Fibroblast of the aortic adventitia (primary cell): ENCODE results near the gene NAV2. TPM values are rescaled to one million over a fixed set of nuclear protein-coding genes. Genes with fewer than 3 reads are reported as not detected.

Experiments used
- DNase-seq: peaks from one replicate; pipeline ENCODE4 v3.0.0-alpha.2; 2010; ENCODE audit warnings: low read depth
- H3K4me3 ChIP-seq: 2 replicates; pipeline ENCODE4 v1.5.1; 2011; ENCODE audit warnings: low read depth, mild to moderate bottlenecking, control low read depth, low read length, moderate library complexity
- total RNA-seq: library from RNA; depleted of rRNA; stranded (reverse); fragments of >200 nt; gene quantifications from 2 replicates; pipeline ENCODE4 v1.2.3, GENCODE V29; 2012; ENCODE audit warnings: low replicate concordance
- TF ChIP-seq, protein P1 (sequence below): IDR thresholded peaks from 2 replicates; pipeline ENCODE4 v1.5.1; 2011; ENCODE audit warnings: mild to moderate bottlenecking, low read length, control low read depth, inconsistent platforms; ENCODE audit not compliant: insufficient read depth

NAV2 gene
- total RNA-seq, 1 donor, result 44.6 TPM

DNA sequence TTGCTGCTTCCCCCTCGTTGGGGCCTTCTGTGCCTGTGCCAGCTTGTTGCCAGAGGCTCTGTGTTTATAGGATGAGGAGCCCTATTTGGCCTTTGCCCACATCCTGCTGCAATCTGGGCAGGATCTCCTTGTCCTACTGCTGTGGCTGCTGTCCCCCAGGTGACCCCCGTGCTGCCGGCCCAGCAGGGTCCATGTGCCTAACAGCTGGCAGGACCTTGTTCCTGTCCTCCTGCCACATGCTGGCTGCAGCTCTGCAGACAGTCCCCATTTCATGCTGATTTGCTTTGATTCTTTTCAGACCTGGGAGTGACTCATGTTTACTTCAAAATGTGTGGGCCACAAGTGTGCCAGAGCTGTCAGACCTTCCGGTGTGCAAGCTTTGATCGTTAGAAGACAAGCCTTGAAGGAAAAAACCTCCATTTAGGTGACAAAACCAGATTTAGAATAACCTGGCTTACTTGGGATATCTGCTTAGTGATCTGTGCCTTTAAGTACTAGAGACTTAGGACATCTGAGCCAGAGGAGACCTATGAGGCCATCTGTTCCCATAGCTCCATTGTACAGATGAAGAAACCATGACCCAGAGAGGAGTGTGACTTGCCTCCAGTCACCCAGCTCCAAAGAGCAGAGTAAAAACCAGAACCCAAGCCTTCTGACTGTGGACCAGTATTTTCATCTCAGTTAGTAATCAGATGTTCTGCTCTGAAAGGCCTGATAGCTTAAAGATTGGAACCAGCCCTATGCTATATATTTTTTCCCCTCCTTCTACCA is 11.1 kb downstream of the NAV2 start:
- DNase-seq, result no peak
- H3K4me3 ChIP-seq, result no peak overlapping the region
- TF ChIP-seq, protein P1, sequence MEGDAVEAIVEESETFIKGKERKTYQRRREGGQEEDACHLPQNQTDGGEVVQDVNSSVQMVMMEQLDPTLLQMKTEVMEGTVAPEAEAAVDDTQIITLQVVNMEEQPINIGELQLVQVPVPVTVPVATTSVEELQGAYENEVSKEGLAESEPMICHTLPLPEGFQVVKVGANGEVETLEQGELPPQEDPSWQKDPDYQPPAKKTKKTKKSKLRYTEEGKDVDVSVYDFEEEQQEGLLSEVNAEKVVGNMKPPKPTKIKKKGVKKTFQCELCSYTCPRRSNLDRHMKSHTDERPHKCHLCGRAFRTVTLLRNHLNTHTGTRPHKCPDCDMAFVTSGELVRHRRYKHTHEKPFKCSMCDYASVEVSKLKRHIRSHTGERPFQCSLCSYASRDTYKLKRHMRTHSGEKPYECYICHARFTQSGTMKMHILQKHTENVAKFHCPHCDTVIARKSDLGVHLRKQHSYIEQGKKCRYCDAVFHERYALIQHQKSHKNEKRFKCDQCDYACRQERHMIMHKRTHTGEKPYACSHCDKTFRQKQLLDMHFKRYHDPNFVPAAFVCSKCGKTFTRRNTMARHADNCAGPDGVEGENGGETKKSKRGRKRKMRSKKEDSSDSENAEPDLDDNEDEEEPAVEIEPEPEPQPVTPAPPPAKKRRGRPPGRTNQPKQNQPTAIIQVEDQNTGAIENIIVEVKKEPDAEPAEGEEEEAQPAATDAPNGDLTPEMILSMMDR, result no peak

DNA sequence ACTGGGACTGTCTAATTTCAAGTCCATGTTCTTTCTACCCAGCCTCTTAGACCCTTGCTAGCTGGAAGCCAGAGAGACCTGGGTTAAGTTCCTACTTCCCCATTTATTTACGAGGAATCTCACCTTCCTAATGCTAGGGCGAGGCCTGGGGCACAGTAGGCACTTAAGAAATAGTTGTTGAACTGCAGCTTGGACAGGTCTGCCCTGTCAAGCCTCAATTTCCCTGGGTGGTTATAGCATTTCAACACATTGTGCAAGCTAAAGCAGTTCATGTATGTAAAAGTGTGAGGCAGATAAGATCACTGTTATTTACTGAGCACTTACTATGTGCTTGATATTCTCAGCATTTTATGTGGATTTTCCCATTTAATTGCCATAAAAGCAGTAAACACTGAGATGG is 12.1 kb downstream of the NAV2 start:
- DNase-seq, result no peak
- H3K4me3 ChIP-seq, result no peak overlapping the region
- TF ChIP-seq, protein P1, result no peak

DNA sequence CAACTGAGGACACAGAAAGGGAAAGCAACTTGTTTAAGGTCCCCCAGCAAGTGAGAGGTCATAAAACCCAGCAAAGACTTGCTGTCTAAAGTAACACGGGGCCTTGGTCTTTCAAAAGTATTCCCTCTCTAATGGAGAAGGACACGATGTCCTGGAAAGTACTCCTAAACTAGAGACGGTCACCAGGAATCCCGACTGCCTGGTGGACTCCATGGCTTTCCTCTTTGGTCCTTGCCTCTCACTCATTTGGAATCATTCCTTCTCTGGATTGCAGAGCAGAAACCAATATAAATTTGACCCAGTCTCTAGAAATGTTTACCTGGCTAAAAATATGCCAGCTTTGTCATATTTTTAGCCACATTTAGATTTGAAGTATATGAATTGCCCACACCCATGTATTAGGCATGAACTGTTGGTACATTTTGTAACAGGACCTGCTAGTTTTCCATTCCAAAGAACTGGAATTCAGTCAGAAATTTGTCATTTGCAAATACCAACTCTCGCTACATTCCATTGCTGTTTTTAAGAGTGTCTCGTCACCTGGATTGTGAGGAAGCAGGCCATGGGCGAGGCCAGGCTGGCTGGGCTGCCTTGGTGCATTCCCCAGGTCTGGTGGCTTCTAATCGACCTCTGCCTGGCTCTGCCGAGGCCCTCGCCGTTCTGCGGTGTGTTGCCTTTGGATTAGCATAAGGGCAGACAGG is 12.9 kb downstream of the NAV2 start:
- TF ChIP-seq, protein P1, result no peak
- no peak for DNase-seq
- no peak overlapping the region for H3K4me3 ChIP-seq

DNA sequence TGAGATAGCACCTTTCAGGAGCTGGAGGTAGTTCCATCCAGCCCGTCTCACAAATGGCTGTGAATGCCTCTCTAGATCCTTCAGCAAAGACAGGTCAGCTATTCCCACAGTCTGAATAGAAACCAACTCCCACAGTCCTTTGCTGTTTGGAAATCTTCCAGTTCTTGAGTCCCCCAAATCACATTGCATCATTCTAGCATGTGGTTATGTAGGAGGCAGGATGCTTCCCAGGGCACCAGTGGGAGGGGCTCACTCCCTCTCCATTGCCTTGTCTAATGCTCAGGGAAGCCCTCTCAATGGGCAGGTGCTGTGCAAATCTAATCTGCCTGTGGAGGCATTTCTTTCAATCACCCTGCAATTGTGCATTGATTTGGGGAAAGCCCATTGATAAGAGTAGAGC is 14.6 kb downstream of the NAV2 start:
- TF ChIP-seq, protein P1, result no peak
- H3K4me3 ChIP-seq, result no peak overlapping the region
- peak; percentile 58 for DNase-seq

DNA sequence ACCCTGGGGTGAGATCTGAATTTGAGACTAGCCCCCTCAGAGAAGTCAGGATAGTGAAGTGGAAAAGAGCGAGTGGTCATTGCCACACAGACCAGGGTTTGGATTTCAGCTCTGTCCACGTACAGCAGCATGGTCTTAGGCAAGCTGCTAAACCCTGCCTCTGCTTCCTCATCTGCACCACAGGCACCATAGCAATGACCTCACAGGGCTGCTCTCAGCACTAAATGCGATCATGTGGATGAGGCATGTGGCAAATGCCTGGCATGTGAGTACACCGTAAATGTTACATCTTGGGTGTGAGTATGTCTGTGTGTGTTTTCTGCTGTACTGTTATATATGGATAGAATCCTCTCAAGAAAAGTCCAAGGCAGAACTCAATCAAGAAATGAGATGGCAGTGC is 15.8 kb downstream of the NAV2 start:
- TF ChIP-seq, protein P1, result no peak
- H3K4me3 ChIP-seq, result no peak overlapping the region
- no peak for DNase-seq

DNA sequence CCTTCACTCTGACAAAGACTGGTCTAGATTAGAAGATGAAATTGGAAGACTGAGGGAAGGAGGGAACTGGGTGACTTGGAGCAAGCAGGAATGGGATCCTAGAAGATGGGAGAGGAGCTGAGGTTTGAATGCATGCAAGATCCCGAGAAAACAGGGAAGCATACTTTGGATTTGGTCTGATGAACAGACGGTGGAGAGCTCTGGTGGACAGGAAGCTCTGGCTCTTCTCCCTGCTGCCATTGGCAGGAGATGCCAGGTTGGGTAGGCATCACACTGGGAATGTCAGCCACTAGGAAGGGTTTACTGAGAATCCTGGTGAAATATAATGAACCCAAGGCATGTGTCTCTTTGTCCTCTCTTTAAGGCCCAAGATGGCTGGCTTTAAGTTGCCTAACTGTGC is 16.5 kb downstream of the NAV2 start:
- no peak for DNase-seq
- H3K4me3 ChIP-seq, result no peak overlapping the region
- TF ChIP-seq, protein P1, result no peak
